Memory B cell (primary cell): ENCODE data around the gene KRTAP5-6.

Experiments used
- ATAC-seq: fragments of 150-1000 bp; cut with Tn5 transposase; 2 replicates; pipeline ENCODE4 v1.10.0; 2021; ENCODE audit warnings: low read depth, mild to moderate bottlenecking, moderate library complexity
- DNase-seq, 2 donors: peaks; one replicate each; pipeline ENCODE4 v3.0.0; 2022; ENCODE audit warnings: low spot score in 2 of 2
- H3K27ac Mint-ChIP-seq: one replicate; pipeline ENCODE4 v1.8.0; 2022; ENCODE audit warnings: mild to moderate bottlenecking, moderate library complexity, mixed read lengths
- H3K27me3 Mint-ChIP-seq: one replicate; pipeline ENCODE4 v1.8.0; 2022; ENCODE audit warnings: mixed read lengths
- H3K36me3 Mint-ChIP-seq: one replicate; pipeline ENCODE4 v1.8.0; 2022; ENCODE audit warnings: mild to moderate bottlenecking, mixed read lengths
- H3K4me1 Mint-ChIP-seq: one replicate; pipeline ENCODE4 v1.8.0; 2022; ENCODE audit warnings: mixed read lengths
- H3K4me3 Mint-ChIP-seq: one replicate; pipeline ENCODE4 v1.8.0; 2022; ENCODE audit warnings: mild to moderate bottlenecking, moderate library complexity, mixed read lengths
- H3K9me3 Mint-ChIP-seq: one replicate; pipeline ENCODE4 v1.8.0; 2022; ENCODE audit warnings: mixed read lengths

KRTAP5-6 gene

GRCh38 chr11:1694846-1695547, 2.0 kb upstream of the KRTAP5-6 start:
- Mint-ChIP-seq H3K27ac (no peak overlapping the region), H3K27me3 (peaks cover 32% of the 10 kb centered on the region), H3K9me3 (no peaks in the 10 kb centered on the region), H3K4me1 (peaks cover 3% of the 10 kb centered on the region), H3K4me3 (no peak overlapping the region), H3K36me3 (no peaks in the 10 kb centered on the region)
- ATAC-seq (no peak), DNase-seq (no peak)

GRCh38 chr11:1695548-1696108, 1.4 kb upstream of the KRTAP5-6 start:
- DNase-seq (no peak), ATAC-seq (no peak)
- no peak overlapping the region for H3K4me3 Mint-ChIP-seq
- no peak overlapping the region for H3K27ac Mint-ChIP-seq
- H3K4me1 Mint-ChIP-seq: peaks cover 3% of the 10 kb centered on the region
- peaks cover 29% of the 10 kb centered on the region for H3K27me3 Mint-ChIP-seq
- no peaks in the 10 kb centered on the region for H3K9me3 Mint-ChIP-seq
- H3K36me3 Mint-ChIP-seq: no peaks in the 10 kb centered on the region

GRCh38 chr11:1699771-1700170, 2.8 kb downstream of the KRTAP5-6 start:
- DNase-seq (no peak), ATAC-seq (no peak)
- peaks cover 22% of the 10 kb centered on the region for H3K27me3 Mint-ChIP-seq
- H3K27ac Mint-ChIP-seq: no peak overlapping the region
- H3K4me3 Mint-ChIP-seq: no peak overlapping the region
- H3K4me1 Mint-ChIP-seq: peaks cover 2% of the 10 kb centered on the region
- H3K9me3 Mint-ChIP-seq: no peaks in the 10 kb centered on the region
- H3K36me3 Mint-ChIP-seq: no peaks in the 10 kb centered on the region

- peaks cover 6% of the 10 kb centered on the region for H3K4me1 Mint-ChIP-seq
- H3K4me3 Mint-ChIP-seq: no peak overlapping the region
- DNase-seq (no peak), ATAC-seq (no peak)
- H3K9me3 Mint-ChIP-seq: no peaks in the 10 kb centered on the region
- H3K27ac Mint-ChIP-seq: no peak overlapping the region
- peaks cover 15% of the 10 kb centered on the region for H3K27me3 Mint-ChIP-seq
- H3K36me3 Mint-ChIP-seq: no peaks in the 10 kb centered on the region
Observed at GRCh38 chr11:1701091-1701807, 4.3 kb downstream of the KRTAP5-6 start.

- DNase-seq (no peak), ATAC-seq (no peak)
- no peak overlapping the region for H3K27ac Mint-ChIP-seq
- peaks cover 12% of the 10 kb centered on the region for H3K27me3 Mint-ChIP-seq
- H3K4me3 Mint-ChIP-seq: no peak overlapping the region
- H3K36me3 Mint-ChIP-seq: no peaks in the 10 kb centered on the region
- peaks cover 17% of the 10 kb centered on the region for H3K4me1 Mint-ChIP-seq
- no peaks in the 10 kb centered on the region for H3K9me3 Mint-ChIP-seq
Observed at GRCh38 chr11:1702506-1702905, 5.5 kb downstream of the KRTAP5-6 start.

- DNase-seq: no peak
- Mint-ChIP-seq H3K27ac (no peak overlapping the region), H3K36me3 (no peaks in the 10 kb centered on the region), H3K9me3 (no peaks in the 10 kb centered on the region), H3K4me1 (peaks cover 18% of the 10 kb centered on the region), H3K4me3 (no peak overlapping the region), H3K27me3 (peaks cover 11% of the 10 kb centered on the region)
- ATAC-seq: no peak
Observed at GRCh38 chr11:1703146-1703545, 6.2 kb downstream of the KRTAP5-6 start.

GRCh38 chr11:1705126-1706052, 8.4 kb downstream of the KRTAP5-6 start:
- peak; percentile 79 for ATAC-seq
- Mint-ChIP-seq H3K36me3 (no peaks in the 10 kb centered on the region), H3K27ac (no peak overlapping the region), H3K9me3 (no peaks in the 10 kb centered on the region), H3K4me1 (peaks cover 18% of the 10 kb centered on the region), H3K27me3 (peaks cover 3% of the 10 kb centered on the region), H3K4me3 (no peak overlapping the region)
- no peak for DNase-seq

- peaks cover 18% of the 10 kb centered on the region for H3K4me1 Mint-ChIP-seq
- DNase-seq (no peak), ATAC-seq (peak; percentile 53)
- no peaks in the 10 kb centered on the region for H3K36me3 Mint-ChIP-seq
- peak overlapping the region; percentile 28 for H3K27ac Mint-ChIP-seq
- no peaks in the 10 kb centered on the region for H3K9me3 Mint-ChIP-seq
- H3K4me3 Mint-ChIP-seq: no peak overlapping the region
- peaks cover 3% of the 10 kb centered on the region for H3K27me3 Mint-ChIP-seq
Observed at GRCh38 chr11:1706634-1707400, 9.8 kb downstream of the KRTAP5-6 start.

GRCh38 chr11:1707751-1708150, 10.8 kb downstream of the KRTAP5-6 start:
- Mint-ChIP-seq H3K9me3 (no peaks in the 10 kb centered on the region), H3K36me3 (no peaks in the 10 kb centered on the region)
- no peak for ATAC-seq

GRCh38 chr11:1708716-1709115, 11.7 kb downstream of the KRTAP5-6 start:
- DNase-seq (no peak), ATAC-seq (no peak)
- Mint-ChIP-seq H3K4me1 (peaks cover 18% of the 10 kb centered on the region), H3K4me3 (no peak overlapping the region), H3K27ac (no peak overlapping the region), H3K36me3 (no peaks in the 10 kb centered on the region), H3K27me3 (peaks cover 3% of the 10 kb centered on the region), H3K9me3 (no peaks in the 10 kb centered on the region)

More at GRCh38 chr11:1707751-1708150, 10.8 kb downstream of the KRTAP5-6 start:
- Mint-ChIP-seq H3K27me3 (peaks cover 3% of the 10 kb centered on the region), H3K4me3 (no peak overlapping the region), H3K4me1 (peaks cover 18% of the 10 kb centered on the region), H3K27ac (no peak overlapping the region)
- no peak for DNase-seq

GRCh38 chr11:1714908-1715885, 18.2 kb downstream of the KRTAP5-6 start:
- DNase-seq: no peak
- H3K27ac Mint-ChIP-seq: no peak overlapping the region
- H3K27me3 Mint-ChIP-seq: peaks cover 2% of the 10 kb centered on the region
- H3K4me3 Mint-ChIP-seq: no peak overlapping the region
- H3K9me3 Mint-ChIP-seq: no peaks in the 10 kb centered on the region
- no peaks in the 10 kb centered on the region for H3K4me1 Mint-ChIP-seq
- no peaks in the 10 kb centered on the region for H3K36me3 Mint-ChIP-seq
- no peak for ATAC-seq

GRCh38 chr11:1717745-1718144, 20.8 kb downstream of the KRTAP5-6 start:
- Mint-ChIP-seq H3K27me3 (peaks cover 3% of the 10 kb centered on the region), H3K27ac (no peak overlapping the region), H3K36me3 (no peaks in the 10 kb centered on the region), H3K4me1 (no peaks in the 10 kb centered on the region), H3K9me3 (no peaks in the 10 kb centered on the region), H3K4me3 (no peak overlapping the region)
- no peak for DNase-seq
- no peak for ATAC-seq
